Calu3 (cell line): ENCODE measurements around the gene RPGRIP1L. TPM values are rescaled to one million over a fixed set of nuclear protein-coding genes. Genes with fewer than 3 reads are reported as not detected.

Experiments used
- BruUV-seq: library from RNA; stranded (reverse); fragments of 400-500 nt; replicated peaks from 2 replicates; lab custom pipeline; 2021; lab: Mats Ljungman, UMichigan
- CTCF ChIA-PET: fragments of 300-600 bp; sonication (Branson Sonifier 250); formaldehyde crosslinking; loops from one replicate; lab custom pipeline; 2022; ENCODE audit warnings: antibody characterized with exemption; lab: Charles Lee
- DNase-seq: peaks from one replicate; pipeline ENCODE4 v3.0.0; 2022
- H3K27ac Mint-ChIP-seq: one replicate; pipeline ENCODE4 v1.8.0; 2022; ENCODE audit warnings: mixed read lengths; ENCODE audit not compliant: unreplicated experiment
- H3K27me3 Mint-ChIP-seq: one replicate; pipeline ENCODE4 v1.8.0; 2022; ENCODE audit warnings: mixed read lengths; ENCODE audit not compliant: unreplicated experiment
- H3K36me3 Mint-ChIP-seq: one replicate; pipeline ENCODE4 v1.8.0; 2022; ENCODE audit warnings: mild to moderate bottlenecking, moderate library complexity, mixed read lengths; ENCODE audit not compliant: insufficient read depth, unreplicated experiment
- H3K4me1 Mint-ChIP-seq: one replicate; pipeline ENCODE4 v1.8.0; 2022; ENCODE audit warnings: mild to moderate bottlenecking, low read depth, mixed read lengths; ENCODE audit not compliant: unreplicated experiment
- H3K4me3 Mint-ChIP-seq: one replicate; pipeline ENCODE4 v1.8.0; 2022; ENCODE audit warnings: mild to moderate bottlenecking, low read depth, moderate library complexity, mixed read lengths; ENCODE audit not compliant: unreplicated experiment
- H3K9me3 Mint-ChIP-seq: one replicate; pipeline ENCODE4 v1.8.0; 2022; ENCODE audit warnings: low read depth, mixed read lengths; ENCODE audit not compliant: unreplicated experiment
- intact Hi-C: fragments of 100-400 bp; cut with micrococcal nuclease; formaldehyde crosslinking; loops from one replicate; pipeline ENCODE4 v1.10.0; 2022; ENCODE audit not compliant: unreplicated experiment
- total RNA-seq: library from RNA; stranded (reverse); gene quantifications from 2 replicates; pipeline ENCODE4 v1.2.3, GENCODE V29; 2022
- TF ChIP-seq, protein P1 (sequence below): fragments of 200-600 bp; IDR thresholded peaks from one replicate; pipeline ENCODE4 v1.8.0; 2022; ENCODE audit warnings: antibody characterized with exemption; ENCODE audit not compliant: unreplicated experiment

Gene RPGRIP1L
- total RNA-seq, 1 experiment from 2014 or later: 16.6 TPM

DNA sequence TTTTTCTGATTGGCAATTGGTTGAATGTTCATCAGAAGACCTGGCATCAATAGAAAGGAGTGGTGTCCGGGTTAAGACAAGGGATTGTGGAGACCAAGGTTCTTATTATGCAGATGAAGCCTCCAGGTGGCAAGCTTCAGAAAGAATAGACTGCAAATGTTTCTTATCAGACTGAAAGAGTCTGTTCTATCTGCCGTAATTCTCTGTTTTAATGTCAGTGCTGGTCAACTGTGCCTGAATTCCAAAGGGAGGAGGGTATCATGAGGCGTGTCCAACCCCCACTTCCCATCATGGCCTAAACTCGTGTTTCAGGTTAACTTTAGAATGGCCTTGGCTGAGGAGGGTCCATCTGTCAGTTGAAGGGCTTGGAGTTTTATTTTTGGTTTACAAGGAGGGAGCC, 140.2 kb downstream of the RPGRIP1L start:
- intact Hi-C loops: no loop called here
- Mint-ChIP-seq H3K4me1 (no peaks in the 10 kb centered on the region), H3K27ac (no peak overlapping the region), H3K36me3 (no peaks in the 10 kb centered on the region), H3K27me3 (peaks cover 18% of the 10 kb centered on the region), H3K9me3 (no peaks in the 10 kb centered on the region), H3K4me3 (no peak overlapping the region)
- no peak for DNase-seq
- CTCF ChIA-PET: no interaction called here
- BruUV-seq: no TSS peak
- TF ChIP-seq, protein P1, sequence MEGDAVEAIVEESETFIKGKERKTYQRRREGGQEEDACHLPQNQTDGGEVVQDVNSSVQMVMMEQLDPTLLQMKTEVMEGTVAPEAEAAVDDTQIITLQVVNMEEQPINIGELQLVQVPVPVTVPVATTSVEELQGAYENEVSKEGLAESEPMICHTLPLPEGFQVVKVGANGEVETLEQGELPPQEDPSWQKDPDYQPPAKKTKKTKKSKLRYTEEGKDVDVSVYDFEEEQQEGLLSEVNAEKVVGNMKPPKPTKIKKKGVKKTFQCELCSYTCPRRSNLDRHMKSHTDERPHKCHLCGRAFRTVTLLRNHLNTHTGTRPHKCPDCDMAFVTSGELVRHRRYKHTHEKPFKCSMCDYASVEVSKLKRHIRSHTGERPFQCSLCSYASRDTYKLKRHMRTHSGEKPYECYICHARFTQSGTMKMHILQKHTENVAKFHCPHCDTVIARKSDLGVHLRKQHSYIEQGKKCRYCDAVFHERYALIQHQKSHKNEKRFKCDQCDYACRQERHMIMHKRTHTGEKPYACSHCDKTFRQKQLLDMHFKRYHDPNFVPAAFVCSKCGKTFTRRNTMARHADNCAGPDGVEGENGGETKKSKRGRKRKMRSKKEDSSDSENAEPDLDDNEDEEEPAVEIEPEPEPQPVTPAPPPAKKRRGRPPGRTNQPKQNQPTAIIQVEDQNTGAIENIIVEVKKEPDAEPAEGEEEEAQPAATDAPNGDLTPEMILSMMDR: no peak

- TF ChIP-seq, protein P1: no peak
- H3K27ac Mint-ChIP-seq: no peak overlapping the region
- no peaks in the 10 kb centered on the region for H3K9me3 Mint-ChIP-seq
- no peak overlapping the region for H3K4me3 Mint-ChIP-seq
- H3K36me3 Mint-ChIP-seq: no peaks in the 10 kb centered on the region
- CTCF ChIA-PET: interaction anchor here (0.7 to 1.2 kb wide), 3 partner anchors 11 to 398 kb away, joined by 3 to 7 read pairs (median 5); no protein-coding TSS in a partner anchor
- no peak for DNase-seq
- BruUV-seq: no TSS peak
- no peaks in the 10 kb centered on the region for H3K4me1 Mint-ChIP-seq
- peaks cover 24% of the 10 kb centered on the region for H3K27me3 Mint-ChIP-seq
- intact Hi-C loops: no loop called here
These were observed 142.4 kb downstream of the RPGRIP1L start for GRCh38 chr16:53561101-53561888.

GRCh38 chr16:53559270-53559951, 144.2 kb downstream of the RPGRIP1L start:
- TF ChIP-seq, protein P1: no peak
- BruUV-seq: no TSS peak
- no peak overlapping the region for H3K27ac Mint-ChIP-seq
- H3K36me3 Mint-ChIP-seq: no peaks in the 10 kb centered on the region
- H3K4me3 Mint-ChIP-seq: no peak overlapping the region
- CTCF ChIA-PET: interaction anchor here (0.7 kb wide), 1 partner anchor 444 kb away, joined by 4 read pairs; no protein-coding TSS in a partner anchor
- intact Hi-C loops: no loop called here
- H3K27me3 Mint-ChIP-seq: peaks cover 28% of the 10 kb centered on the region
- H3K4me1 Mint-ChIP-seq: no peaks in the 10 kb centered on the region
- no peaks in the 10 kb centered on the region for H3K9me3 Mint-ChIP-seq
- no peak for DNase-seq

DNA sequence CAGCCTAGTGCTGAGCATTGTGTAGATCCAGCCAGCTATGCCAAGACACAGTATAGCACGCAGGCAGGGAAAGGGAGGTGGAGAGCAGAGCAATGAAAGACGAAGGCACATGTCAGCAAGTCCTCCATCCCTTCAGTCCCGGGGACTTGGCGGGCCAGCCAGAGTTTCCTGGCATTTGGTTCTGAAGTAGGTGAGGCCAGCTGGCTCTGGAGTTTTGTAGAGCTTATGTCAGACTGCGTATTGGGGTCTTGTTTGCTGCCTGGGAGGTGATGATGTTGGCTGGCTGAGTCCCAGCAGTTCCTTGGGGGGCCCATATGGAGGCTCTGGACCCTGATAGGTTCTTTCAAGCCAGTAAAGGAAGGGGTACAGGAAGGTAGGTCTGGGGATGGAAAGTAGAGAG, 144.9 kb downstream of the RPGRIP1L start:
- Mint-ChIP-seq H3K9me3 (no peaks in the 10 kb centered on the region), H3K27ac (no peak overlapping the region), H3K27me3 (peaks cover 28% of the 10 kb centered on the region), H3K4me1 (no peaks in the 10 kb centered on the region), H3K4me3 (no peak overlapping the region), H3K36me3 (no peaks in the 10 kb centered on the region)
- CTCF ChIA-PET: interaction anchor here (0.7 kb wide), 1 partner anchor 443 kb away, joined by 4 read pairs; no protein-coding TSS in a partner anchor
- no TSS peak for BruUV-seq
- TF ChIP-seq, protein P1: no peak
- no peak for DNase-seq
- intact Hi-C loops: no loop called here
